Sciatic nerve (tissue), 2 donors: ENCODE data around the gene URB1. TPM values are rescaled to one million over a fixed set of nuclear protein-coding genes. Genes with fewer than 3 reads are reported as not detected.

Source experiments
- ATAC-seq: fragments of 200-7000 bp; cut with Tn5 transposase; one replicate; pipeline ENCODE4 v1.9.1; 2020; ENCODE audit warnings: mild to moderate bottlenecking, moderate library complexity
- DNase-seq: peaks from one replicate; pipeline ENCODE4 v3.0.0-alpha.2; 2020; ENCODE audit warnings: low spot score
- intact Hi-C: fragments of 100-400 bp; cut with DNase I; formaldehyde crosslinking; loops from one replicate; pipeline ENCODE4 v1.14.2; 2022
- total RNA-seq: library from RNA; stranded (reverse); fragmentation: NEBNext Ultra II Directional; extraction: Animal tissue kit (Norgen Biotek cat#: 25700); gene quantifications from one replicate; pipeline ENCODE4 v1.2.1, GENCODE V29; 2021
- donor health status: DM: no; HTN: no; CAD: no.
- donor health status: DM: no; HTN: no; CAD: no.

The URB1 gene
- total RNA-seq, 1 donor from 2014 or later: 30.4 TPM

GRCh38 chr21:32331444-32332305 is 61.1 kb downstream of the URB1 start:
- DNase-seq (no peak), ATAC-seq (no peak)

GRCh38 chr21:32330784-32331311 is 62.0 kb downstream of the URB1 start:
- DNase-seq (no peak), ATAC-seq (no peak)
- intact Hi-C loops: no loop called here

More at GRCh38 chr21:32331444-32332305, 61.1 kb downstream of the URB1 start:
- intact Hi-C loops: no loop called here

- no peak for DNase-seq
- no peak for ATAC-seq
- intact Hi-C loops: no loop called here
Observed at GRCh38 chr21:32329776-32330175, 63.0 kb downstream of the URB1 start.

GRCh38 chr21:32329331-32329730 is 63.5 kb downstream of the URB1 start:
- intact Hi-C loops: no loop called here

GRCh38 chr21:32328595-32328994 is 64.2 kb downstream of the URB1 start:
- ATAC-seq: peak; percentile 52
- no peak for DNase-seq
- intact Hi-C loops: no loop called here

More at GRCh38 chr21:32329331-32329730, 63.5 kb downstream of the URB1 start:
- peak; percentile 77 for ATAC-seq
- DNase-seq: peak; percentile 45

GRCh38 chr21:32325706-32326105 is 67.1 kb downstream of the URB1 start:
- ATAC-seq: no peak
- DNase-seq: peak; percentile 37
- intact Hi-C loops: no loop called here

GRCh38 chr21:32322676-32323075 is 70.1 kb downstream of the URB1 start:
- intact Hi-C loops: no loop called here
- DNase-seq (no peak), ATAC-seq (no peak)

GRCh38 chr21:32322103-32322502 is 70.7 kb downstream of the URB1 start:
- intact Hi-C loops: no loop called here
- DNase-seq: no peak
- no peak for ATAC-seq

GRCh38 chr21:32321480-32321879 is 71.3 kb downstream of the URB1 start:
- ATAC-seq (no peak), DNase-seq (no peak)
- intact Hi-C loops: no loop called here

GRCh38 chr21:32320726-32321125 is 72.1 kb downstream of the URB1 start:
- no peak for DNase-seq
- no peak for ATAC-seq
- intact Hi-C loops: no loop called here

GRCh38 chr21:32320059-32320458 is 72.8 kb downstream of the URB1 start:
- intact Hi-C loops: no loop called here
- DNase-seq: no peak
- no peak for ATAC-seq

GRCh38 chr21:32319012-32319411 is 73.8 kb downstream of the URB1 start:
- intact Hi-C loops: no loop called here
- DNase-seq: no peak
- no peak for ATAC-seq

GRCh38 chr21:32317726-32318125 is 75.1 kb downstream of the URB1 start:
- ATAC-seq: no peak
- no peak for DNase-seq
- intact Hi-C loops: no loop called here

- DNase-seq (no peak), ATAC-seq (no peak)
- intact Hi-C loops: no loop called here
Observed at GRCh38 chr21:32316361-32317215, 76.2 kb downstream of the URB1 start.

GRCh38 chr21:32315511-32316281 is 77.1 kb downstream of the URB1 start:
- no peak for DNase-seq
- intact Hi-C loops: no loop called here
- ATAC-seq: no peak

- intact Hi-C loops: no loop called here
- no peak for DNase-seq
- no peak for ATAC-seq
Observed at GRCh38 chr21:32314806-32315205, 78.0 kb downstream of the URB1 start.

GRCh38 chr21:32312976-32313375 is 79.8 kb downstream of the URB1 start:
- ATAC-seq: no peak
- intact Hi-C loops: no loop called here
- DNase-seq: no peak

GRCh38 chr21:32312326-32312725 is 80.5 kb downstream of the URB1 start:
- intact Hi-C loops: no loop called here
- ATAC-seq (no peak), DNase-seq (no peak)

GRCh38 chr21:32311621-32312020 is 81.2 kb downstream of the URB1 start:
- ATAC-seq (peak; percentile 20), DNase-seq (no peak)
- intact Hi-C loops: no loop called here
